GM12872 (cell line): Measurements from ENCODE around the gene SLC22A23.
A peak's percentile ranks its signal among the peaks of the same experiment; 100 is the strongest.

ENCODE experiments used
- CTCF ChIP-seq: IDR thresholded peaks from 3 replicates; pipeline ENCODE4 v1.5.1; 2011; ENCODE audit warnings: low read depth, mild to moderate bottlenecking, low read length, moderate library complexity; ENCODE audit not compliant: insufficient read depth

SLC22A23 gene

GRCh38 chr6:3242768-3243167, 214.1 kb downstream of the SLC22A23 start:
- no peak for TF ChIP-seq CTCF

GRCh38 chr6:3240595-3240994, 216.3 kb downstream of the SLC22A23 start:
- TF ChIP-seq CTCF = no peak

GRCh38 chr6:3239110-3239830, 217.6 kb downstream of the SLC22A23 start:
- TF ChIP-seq CTCF = peak; percentile 20; the same call in 1 of the 3 replicates

- no peak for TF ChIP-seq CTCF
These were observed 218.8 kb downstream of the SLC22A23 start for GRCh38 chr6:3237761-3238662.

GRCh38 chr6:3236005-3236404, 220.8 kb downstream of the SLC22A23 start:
- no peak for TF ChIP-seq CTCF

GRCh38 chr6:3235486-3235885, 221.4 kb downstream of the SLC22A23 start:
- TF ChIP-seq CTCF = no peak

GRCh38 chr6:3233904-3234303, 222.9 kb downstream of the SLC22A23 start:
- TF ChIP-seq CTCF = no peak
